GM19351 (cell line): Measurements from ENCODE around the gene PLCL2.
A peak's percentile ranks its signal among the peaks of the same experiment; 100 is the strongest.

Source experiments
- ATAC-seq: cut with Tn5 transposase; IDR thresholded peaks from one replicate; pipeline ENCODE4 v1.9.1; 2021; ENCODE audit warnings: mild to moderate bottlenecking, moderate library complexity; ENCODE audit not compliant: unreplicated experiment

The PLCL2 gene

DNA sequence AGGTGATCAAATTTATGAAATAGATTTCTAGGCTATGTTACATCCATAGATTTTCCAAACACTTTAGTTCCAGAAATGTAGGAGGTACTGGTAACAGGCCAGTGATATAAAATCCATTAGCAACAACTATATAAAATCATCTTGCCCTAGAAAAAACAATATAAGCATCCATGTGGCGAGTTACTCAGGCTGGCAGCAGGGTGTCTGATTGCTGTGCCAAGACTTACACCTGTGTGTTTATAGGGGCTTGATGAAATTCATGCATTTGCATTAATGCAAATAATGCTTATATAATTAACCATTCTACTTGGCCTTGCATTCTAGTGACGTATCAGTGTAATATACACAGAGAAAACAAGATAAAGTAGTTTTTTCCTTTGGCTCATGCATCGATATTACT lies 153.4 kb downstream of the PLCL2 start:
- ATAC-seq = no peak

DNA sequence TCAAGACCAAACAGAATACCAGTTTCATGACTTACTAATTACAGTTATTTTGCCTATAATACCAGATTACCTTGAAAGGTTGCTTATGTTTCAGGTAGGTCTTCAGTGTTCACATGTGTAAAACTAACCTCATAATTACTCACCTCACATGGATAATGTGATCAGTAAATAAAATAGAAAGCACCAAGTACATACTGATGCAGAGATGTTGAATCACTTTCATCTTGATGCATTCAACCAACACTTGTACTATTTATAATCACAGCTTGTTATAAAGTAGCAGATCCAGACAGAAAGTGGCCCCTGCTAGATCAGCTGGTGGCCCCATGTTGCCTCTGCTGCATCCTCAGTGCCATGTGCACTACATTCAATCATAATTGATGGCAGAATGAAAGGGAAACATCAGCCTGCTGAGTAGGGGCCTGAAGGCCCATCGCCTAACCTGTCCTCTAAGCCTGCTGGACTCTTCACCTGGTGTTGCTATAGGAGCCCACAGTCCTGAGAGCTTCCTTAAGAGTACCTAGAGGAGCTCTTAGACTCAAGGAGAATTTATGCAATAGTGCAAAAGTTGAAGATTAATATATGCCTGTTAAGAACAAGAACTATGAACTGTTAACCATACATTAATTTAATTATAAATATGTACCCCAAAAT lies 154.3 kb downstream of the PLCL2 start:
- no peak for ATAC-seq

DNA sequence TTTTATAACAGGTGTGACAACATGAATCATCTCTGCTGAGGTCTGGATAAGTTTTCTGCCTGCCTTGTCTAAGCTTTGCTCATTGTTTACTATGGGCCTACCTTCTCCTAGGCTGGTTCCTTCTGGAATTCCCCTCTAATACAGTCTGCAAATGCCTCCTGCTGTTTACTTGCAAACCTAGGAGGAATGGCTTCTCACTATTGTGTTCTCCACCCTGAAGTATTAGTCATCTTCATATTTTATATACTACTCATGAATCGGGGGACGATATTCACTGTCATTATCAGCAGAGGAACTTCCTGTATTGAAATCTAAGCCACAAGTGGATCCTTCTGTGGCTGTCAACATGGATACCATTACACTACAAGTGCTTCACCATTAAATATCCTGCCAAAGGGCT lies 154.8 kb downstream of the PLCL2 start:
- ATAC-seq = no peak

DNA sequence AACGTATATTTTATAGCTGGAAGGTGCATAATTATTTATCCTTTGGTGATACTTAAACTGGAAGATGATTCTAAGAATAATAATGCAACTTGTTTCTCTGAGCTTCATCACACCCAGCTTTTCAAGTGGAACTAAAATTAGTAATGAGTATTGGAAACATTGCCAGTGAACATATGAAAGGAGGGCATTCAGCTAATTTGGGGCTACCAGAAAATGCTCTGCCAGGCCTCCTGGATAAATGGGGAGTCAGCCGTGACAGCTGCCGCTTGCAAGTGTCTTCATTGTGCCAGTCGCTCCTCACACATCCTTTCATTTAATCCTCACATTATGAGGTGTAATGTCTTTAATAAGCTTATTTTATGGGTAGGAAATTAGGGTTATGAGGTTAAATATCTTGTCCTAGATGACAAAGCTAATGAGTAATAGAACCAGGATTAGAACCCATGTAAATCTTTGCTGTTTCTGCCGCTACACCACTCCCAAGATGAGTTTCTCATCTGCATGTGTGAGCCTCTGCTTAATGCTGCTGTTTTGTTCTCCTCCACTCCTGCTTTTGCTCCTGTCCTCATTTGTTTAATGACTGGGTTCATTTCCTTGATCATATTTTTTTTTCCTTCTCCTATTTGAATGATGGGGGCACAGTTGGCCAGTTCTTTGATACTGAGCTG lies 155.7 kb downstream of the PLCL2 start:
- ATAC-seq = no peak

DNA sequence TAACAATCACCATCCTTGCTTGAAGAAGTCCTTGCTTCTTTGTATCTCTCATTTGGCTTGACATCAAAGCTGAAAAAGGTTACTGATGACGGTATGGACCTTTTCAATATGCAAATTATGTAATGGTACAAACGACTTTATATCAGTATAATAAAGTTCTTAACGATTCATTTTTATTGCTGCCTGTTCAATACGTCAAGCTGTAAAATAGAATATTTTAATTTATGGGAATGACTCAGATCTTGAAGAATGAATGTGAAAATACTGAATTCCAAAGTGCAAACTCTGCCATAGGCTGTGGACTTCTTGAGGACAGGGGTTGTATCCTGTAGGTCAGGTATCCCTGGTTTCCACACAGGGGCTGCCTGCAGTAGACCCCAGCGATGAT lies 156.2 kb downstream of the PLCL2 start:
- no peak for ATAC-seq

DNA sequence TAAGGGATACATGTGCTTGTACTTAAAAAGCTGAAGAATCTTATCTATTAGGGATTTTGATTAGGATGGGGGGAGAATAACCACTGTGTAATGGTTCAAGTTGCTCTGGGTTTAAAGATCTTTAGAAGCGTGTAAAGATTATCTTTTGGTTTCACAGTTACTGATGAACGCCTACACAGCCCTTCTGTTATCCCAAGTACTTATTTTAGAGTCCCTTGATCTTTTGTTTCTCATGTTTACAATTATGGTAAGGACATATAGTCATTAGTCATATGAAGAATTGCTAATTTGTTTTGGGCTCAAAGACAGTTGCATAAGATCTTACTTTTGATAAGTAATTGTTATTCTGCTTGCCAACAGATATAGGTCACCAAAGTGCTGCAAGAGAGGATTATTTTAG lies 160.1 kb downstream of the PLCL2 start:
- ATAC-seq = peak; percentile 93

DNA sequence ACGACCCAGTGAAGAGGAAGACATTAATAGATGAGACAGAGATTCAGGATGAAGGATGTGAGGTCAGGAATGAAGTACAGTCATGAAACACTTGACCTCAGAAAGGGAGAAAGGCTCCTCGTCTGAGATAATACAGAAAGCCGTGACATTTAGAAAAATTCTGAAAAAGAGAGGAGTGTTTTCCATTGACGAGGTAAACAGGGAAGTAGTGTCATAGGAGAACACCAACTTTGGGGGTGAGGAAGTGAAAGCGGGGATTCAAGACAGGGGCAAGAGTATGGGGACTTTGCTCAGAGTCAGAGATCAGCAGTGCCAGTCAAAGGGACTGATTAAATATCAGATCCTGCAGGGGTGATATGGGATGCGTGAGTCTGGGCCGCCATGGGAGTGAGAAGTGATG lies 160.9 kb downstream of the PLCL2 start:
- no peak for ATAC-seq

DNA sequence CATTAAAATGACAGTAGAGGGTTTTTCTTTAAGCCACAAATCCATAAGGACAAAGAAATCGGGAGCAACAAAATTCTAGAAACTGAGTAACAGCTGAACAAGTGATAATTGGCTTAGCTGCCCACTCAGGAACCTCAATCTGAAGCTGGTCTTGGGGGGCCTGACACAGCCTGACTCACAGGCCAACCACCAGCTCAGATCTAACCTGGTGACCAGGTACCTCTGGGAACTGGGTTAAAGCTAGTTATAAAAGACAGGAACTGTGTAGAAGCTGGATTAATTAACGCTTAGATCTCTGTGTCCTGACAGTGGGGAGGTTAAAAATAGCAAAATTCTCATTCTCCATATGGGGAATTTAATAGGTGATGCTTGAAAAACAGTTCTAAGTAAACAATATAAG lies 161.9 kb downstream of the PLCL2 start:
- no peak for ATAC-seq

DNA sequence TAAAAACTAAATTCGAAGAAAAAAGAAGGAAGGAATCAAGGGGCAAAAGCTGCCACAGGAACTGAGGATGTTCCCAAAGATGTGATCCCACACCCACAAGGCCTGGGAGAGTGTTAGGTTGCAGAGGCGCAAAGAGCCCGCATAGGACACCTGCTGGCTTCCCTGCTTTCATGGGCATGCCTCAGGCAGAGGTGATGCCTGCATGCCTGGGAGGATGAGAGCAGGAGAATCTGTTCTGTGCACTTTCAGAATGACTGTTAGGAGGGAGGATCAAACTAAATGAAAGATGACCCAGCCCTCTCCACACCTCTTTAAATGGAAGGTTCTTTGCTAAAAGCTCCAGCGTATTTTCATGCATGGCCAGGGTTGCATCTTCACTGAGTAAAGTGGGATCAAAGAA lies 162.4 kb downstream of the PLCL2 start:
- ATAC-seq = peak; percentile 35

DNA sequence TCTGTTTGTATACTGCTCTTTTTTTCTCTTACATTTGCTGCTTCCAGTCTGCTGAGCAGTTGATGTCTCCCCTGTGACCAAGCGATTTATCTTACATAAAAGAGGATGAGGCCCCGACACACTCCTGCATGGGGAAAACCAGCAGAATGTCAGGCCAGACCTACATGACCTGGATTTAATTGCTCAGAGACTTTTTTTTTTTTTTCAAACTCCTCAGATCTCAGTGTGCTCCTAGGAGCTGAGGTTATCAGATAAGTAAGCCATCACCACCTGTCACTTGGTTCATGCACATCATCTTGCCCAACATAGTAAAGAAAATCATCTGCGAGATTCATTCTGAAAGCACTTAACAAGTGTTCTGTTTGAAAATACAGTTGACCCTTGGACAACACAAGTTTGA lies 163.1 kb downstream of the PLCL2 start:
- no peak for ATAC-seq

DNA sequence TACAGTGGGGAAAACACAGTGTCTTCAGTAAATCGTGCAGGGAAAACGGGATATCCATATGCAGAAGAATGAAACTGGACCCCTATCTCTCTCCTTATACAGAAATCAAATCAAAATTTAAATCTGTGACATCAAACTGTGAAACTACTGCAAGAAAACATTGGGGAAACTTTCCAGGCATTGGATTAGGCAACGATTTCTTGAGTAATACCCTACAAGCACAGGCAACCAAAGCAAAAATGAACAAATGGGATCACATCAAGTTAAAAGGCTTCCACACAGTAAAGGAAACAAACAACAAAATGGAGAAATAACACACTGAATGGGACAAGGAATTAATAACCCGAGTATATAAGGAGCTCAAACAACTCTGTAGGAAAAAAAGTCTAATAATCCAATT lies 165.3 kb downstream of the PLCL2 start:
- no peak for ATAC-seq

DNA sequence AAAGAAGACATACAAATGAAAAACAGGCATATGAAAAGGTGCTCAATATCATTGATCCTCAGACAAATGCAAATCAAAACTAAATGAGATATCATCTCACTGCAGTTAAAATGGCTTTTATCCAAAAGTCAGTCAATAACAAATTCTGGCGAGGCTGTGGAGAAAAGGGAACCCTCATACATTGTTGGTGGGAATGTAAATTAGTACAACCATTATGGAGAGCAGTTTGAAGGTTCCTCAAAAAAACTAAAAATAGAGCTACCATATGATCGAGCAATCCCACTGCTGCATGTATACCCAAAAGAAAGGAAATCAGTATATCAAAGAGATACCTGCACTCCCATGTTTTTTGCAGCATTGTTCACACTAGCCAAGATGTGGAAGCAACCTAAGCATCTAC lies 165.8 kb downstream of the PLCL2 start:
- ATAC-seq = no peak

DNA sequence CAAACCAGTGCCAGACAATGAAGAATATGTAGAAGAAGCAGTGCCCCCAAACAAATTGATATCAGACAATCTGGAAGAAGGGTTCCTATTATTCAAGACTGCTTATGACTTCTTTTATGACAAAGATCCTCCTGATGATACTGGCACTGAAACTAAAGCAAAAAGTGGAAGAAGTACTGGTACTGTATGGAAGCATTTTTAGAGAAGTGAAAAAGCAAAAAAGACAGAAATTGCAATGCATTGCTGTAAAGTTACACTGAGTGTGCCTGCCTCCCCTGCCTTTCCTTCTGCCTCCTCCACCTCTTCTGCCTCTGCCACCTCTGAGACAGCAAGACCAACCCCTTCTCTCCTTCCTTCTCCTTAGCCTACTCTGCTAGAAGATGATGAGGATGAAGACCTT lies 167.6 kb downstream of the PLCL2 start:
- peak; percentile 56 for ATAC-seq

DNA sequence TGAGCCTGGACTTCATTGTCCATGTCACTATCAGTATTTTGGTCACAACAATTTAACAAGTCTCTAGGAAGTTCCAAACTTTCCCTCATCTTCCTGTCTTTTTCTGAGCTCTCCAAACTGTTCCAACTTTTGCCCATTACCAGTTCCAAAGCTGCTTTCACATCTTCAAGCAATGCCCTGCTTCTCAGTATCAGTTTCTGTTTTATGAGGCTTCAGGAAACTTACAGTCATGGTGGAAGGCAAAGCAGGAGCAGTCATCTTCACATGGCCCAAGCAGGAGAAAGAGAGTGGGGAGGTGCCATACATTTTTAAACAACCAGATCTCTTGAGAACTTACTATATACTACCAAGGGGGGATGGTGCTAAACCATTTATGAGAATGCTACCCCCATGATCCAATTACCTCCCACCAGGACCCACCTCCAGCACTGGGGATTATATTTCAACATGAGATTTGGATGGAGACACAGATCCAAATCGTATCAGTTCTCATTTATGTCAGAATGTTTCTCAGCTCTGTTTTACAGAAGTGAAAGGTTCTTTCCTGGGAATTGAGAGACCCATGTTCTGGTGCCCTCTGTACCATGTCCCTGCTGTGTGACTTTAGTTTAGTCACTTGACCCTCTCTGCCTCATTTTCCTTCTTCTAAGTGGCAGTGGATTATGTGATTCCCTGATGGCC lies 169.7 kb downstream of the PLCL2 start:
- no peak for ATAC-seq

DNA sequence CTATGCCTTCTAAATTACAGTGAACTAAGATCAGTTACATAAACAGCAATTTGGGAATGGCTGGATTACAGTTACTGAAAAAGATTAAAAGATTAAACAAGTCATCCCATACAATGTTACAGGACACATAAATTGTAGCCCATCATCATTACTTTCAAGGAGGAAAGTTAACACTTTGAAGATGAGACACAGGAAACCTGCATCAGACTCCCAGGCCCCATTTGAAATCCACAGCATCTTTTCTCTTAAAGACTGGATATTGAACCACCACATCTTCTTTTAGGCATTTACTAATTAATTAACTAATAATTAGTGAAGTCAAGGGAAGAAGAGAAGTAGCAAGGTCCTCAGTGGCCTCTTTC lies 170.2 kb downstream of the PLCL2 start:
- no peak for ATAC-seq

DNA sequence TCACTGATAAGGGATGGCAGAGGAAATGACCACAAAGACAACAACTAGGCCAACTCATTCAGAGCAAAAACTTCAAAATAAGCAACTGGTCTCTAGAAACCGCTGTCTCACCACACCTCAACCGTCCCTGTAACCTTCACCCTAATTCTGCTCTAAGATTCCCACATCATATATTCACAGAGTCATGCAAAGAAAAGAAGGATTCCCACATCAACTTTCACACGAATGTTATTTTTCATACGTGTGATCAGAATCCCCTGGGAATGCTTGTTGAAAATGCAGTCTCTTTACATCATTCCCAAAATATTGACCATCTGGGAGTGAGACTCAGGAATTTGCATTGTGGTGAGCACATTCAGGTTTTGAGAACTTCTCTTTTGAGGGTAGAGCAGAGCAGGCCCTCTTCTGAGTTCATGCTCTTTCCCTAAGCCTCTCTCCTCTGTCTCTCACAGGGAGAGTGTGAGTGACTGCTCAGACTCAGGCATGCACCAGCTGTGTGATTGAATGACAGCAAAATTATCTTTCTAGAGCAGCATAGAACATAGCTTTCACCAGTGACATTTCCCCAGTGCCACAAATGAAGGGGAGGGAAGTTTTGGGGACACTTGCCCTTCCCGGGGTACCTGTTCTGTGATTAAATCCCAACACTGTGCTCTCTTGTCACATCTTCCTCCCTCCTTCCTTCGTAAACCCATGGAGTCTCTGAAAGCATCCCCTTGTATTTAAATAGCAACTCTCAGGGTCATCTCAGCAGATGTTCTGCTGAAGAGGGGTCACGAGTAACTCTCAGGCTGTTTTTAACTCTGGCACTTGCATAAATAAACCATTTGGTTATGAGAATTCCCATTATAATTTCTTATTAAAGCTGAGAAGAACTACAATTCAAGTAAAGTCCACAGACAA lies 170.9 kb downstream of the PLCL2 start:
- ATAC-seq = peak; percentile 73

DNA sequence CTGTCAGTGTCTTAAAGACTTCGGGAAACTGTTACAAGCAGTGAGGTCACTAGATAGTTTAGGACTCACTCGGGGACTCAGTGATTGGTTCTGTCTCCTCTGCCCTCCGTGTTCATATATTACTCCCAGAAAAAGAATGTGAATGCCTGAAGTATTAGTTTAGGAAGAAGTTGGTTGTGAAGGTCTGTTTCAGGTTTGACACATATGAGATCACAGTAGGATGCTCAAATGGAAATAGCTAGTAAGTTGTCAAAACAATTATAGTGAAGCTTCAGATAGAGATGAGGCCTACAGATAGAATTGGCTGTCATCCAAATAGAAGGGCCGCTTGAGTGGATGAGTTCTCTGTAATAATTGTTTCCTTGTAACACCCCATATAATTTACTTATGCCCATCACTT lies 172.6 kb downstream of the PLCL2 start:
- no peak for ATAC-seq

DNA sequence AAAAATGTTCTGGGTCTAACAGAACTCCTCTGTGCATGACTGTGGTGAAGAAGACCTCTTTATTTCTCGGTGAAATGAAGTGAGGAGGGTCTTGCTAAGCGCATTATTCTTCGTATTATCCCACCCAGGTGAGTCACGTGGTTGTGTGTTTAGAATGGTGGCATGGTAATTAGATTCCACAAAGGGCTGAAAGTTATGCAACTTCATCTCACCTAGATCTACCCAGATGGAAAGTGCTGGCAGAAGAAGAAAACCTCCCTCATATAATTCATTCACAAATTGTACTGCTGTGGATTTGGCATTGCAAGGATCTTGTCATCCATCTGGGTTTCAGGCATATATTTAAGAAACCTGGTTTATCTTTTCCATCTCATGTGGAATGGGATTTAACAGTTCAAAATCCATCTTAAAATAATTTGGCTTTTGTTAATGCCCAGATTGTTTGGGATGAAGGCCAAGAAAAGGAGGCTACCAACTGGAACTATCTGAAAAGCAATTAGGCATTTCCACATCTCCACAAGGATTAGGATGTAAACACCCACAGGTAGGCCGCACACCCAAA lies 175.3 kb downstream of the PLCL2 start:
- ATAC-seq = no peak

DNA sequence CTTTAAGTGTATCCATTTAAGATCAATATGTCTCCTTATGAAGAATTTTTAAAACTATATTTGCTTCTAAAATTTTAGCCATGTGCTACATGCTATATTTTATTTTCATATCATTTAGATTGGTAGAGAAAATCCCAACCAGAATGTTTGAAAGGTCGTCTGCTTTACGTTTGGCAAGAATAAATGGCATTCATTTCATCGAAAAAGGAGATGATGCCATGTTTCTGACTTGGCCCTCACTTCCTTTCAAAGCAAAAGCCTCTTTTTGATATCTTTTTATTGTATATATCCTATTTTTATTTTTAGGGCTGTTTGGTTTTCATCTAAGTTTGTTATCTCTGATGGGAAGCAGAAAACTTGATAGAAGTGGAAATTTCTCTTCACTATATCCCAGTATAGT lies 176.2 kb downstream of the PLCL2 start:
- no peak for ATAC-seq

DNA sequence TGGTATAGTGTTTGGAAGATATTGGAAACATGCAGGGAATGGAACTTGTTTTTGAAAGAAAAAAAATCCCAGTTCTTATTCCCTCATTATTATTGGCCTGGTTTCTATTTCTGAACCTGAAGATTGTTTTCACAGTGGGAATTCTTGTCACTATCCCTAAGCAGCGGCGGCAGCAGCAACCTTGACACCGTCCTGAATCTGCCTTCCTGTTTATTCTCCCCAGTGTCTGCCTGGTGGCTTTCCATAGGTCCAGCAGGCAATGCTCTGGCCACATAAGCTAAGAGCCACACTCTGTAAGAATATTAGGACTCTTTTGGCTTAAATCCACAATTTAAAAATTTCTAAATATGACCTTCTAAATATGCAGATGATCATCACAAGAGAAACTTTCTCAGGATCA lies 178.0 kb downstream of the PLCL2 start:
- ATAC-seq = no peak

DNA sequence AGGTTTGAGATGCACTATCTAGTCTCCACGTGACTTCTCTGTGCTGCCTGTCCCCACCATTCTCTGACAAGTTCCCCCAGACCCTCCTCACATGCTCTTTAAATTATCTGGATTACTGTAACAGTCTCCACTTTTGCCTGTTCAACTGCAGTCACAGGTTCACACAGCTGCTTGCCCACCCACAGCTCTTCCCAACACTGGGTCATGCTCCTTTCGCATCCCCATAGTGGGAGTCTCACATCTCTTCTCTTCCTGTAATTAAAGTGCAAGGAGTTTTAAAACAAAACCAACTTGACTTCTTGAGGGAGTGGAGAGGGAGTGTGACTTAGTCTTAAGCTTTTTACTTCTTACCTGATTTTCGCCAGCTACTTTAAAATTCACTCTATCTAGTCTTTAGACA lies 178.8 kb downstream of the PLCL2 start:
- ATAC-seq = no peak
